Astrocyte (in vitro differentiated cells and primary cell): Measurements from ENCODE around the gene NR5A2.

Experiments
- CTCF ChIP-seq: IDR thresholded peaks from 2 replicates; pipeline ENCODE4 v1.5.1; 2011; ENCODE audit warnings: low read depth, mild to moderate bottlenecking, inconsistent platforms, low read length, moderate library complexity; ENCODE audit not compliant: insufficient read depth
- EZH2 ChIP-seq: IDR thresholded peaks from 2 replicates; pipeline ENCODE4 v1.6.1; 2012; ENCODE audit warnings: mild to moderate bottlenecking, low read length, inconsistent platforms; ENCODE audit not compliant: insufficient read depth

GRCh38 chr1:200046115-200046514 lies 18.6 kb downstream of the NR5A2 start:
- TF ChIP-seq CTCF (no peak), EZH2 (no peak)
